HEK293 (cell line): ENCODE measurements around the gene RPS29.
A peak's percentile ranks its signal among the peaks of the same experiment; 100 is the strongest.

Experiments used
- CTCF ChIA-PET: fragments of 350-600 bp; formaldehyde crosslinking; extraction: SDS; loops from one replicate; lab custom pipeline; 2021; ENCODE audit warnings: antibody characterized with exemption; lab: Yijun Ruan, JAX
- POLR2A ChIA-PET: fragments of 300-600 bp; formaldehyde crosslinking; extraction: SDS; loops from one replicate; lab custom pipeline; 2020; ENCODE audit warnings: antibody characterized with exemption, inconsistent platforms; lab: Yijun Ruan, JAX
- H3K27ac ChIP-seq: fragments of 200-500 bp; sonication (Bioruptor generic); 2 replicates; pipeline ENCODE4 v1.5.1; 2014; ENCODE audit warnings: low read depth, low read length, control low read depth, inconsistent platforms; ENCODE audit errors: extremely low read depth
- H3K36me3 ChIP-seq, 2 experiments: fragments of 200-500 bp in 1 of 2; sonication (Bioruptor generic) in 1 of 2; 1 replicate in 1 of 2; 2 replicates in 1 of 2; pipeline ENCODE4 v1.5.1; 2014 to 2017; ENCODE audit warnings: inconsistent platforms in 2 of 2, low read length in 2 of 2; ENCODE audit not compliant: control insufficient read depth in 2 of 2, insufficient read depth in 1 of 2
- H3K4me1 ChIP-seq: fragments of 200-500 bp; sonication (Bioruptor generic); 2 replicates; pipeline ENCODE4 v1.5.1; 2014; ENCODE audit warnings: mild to moderate bottlenecking, low read length, inconsistent platforms; ENCODE audit not compliant: control insufficient read depth, insufficient read depth
- H3K4me3 ChIP-seq: 2 replicates; pipeline ENCODE4 v1.5.1; 2011; ENCODE audit warnings: low read depth, mild to moderate bottlenecking, control low read depth, low read length, moderate library complexity
- H3K9me3 ChIP-seq: fragments of 200-500 bp; sonication (Bioruptor generic); 2 replicates; pipeline ENCODE4 v1.5.1; 2014; ENCODE audit warnings: low read depth, low read length, inconsistent platforms; ENCODE audit not compliant: control insufficient read depth, insufficient read depth
- KLF8 ChIP-seq: fragments of 450-650 bp; formaldehyde crosslinking; IDR thresholded peaks from 2 replicates; pipeline ENCODE4 v1.5.1; 2016; ENCODE audit warnings: missing biosample characterization, missing genetic modification characterization
- PBX3 ChIP-seq: sonication (generic); formaldehyde crosslinking; IDR thresholded peaks from 2 replicates; pipeline ENCODE4 v1.8.1; 2022; ENCODE audit warnings: mild to moderate bottlenecking, moderate library complexity, missing genetic modification reagents
- PRDM10 ChIP-seq: fragments of 450-650 bp; formaldehyde crosslinking; IDR thresholded peaks from 2 replicates; pipeline ENCODE4 v1.5.1; 2016; ENCODE audit warnings: missing biosample characterization, missing genetic modification characterization
- REST ChIP-seq: fragments of 450-650 bp; formaldehyde crosslinking; IDR thresholded peaks from 2 replicates; pipeline ENCODE4 v1.5.1; 2016; ENCODE audit warnings: missing biosample characterization, missing genetic modification characterization
- ZNF140 ChIP-seq: fragments of 450-650 bp; formaldehyde crosslinking; IDR thresholded peaks from 2 replicates; pipeline ENCODE4 v1.5.1; 2016; ENCODE audit warnings: missing biosample characterization, missing genetic modification characterization
- ZNF146 ChIP-seq: fragments of 450-650 bp; formaldehyde crosslinking; IDR thresholded peaks from 2 replicates; pipeline ENCODE4 v1.5.1; 2016; ENCODE audit warnings: missing biosample characterization, missing genetic modification characterization
- ZNF223 ChIP-seq: fragments of 450-650 bp; formaldehyde crosslinking; IDR thresholded peaks from 2 replicates; pipeline ENCODE4 v1.5.1; 2016; ENCODE audit warnings: missing biosample characterization, missing genetic modification characterization
- ZNF513 ChIP-seq: fragments of 450-650 bp; IDR thresholded peaks from 2 replicates; pipeline ENCODE4 v1.5.1; 2018; ENCODE audit warnings: missing biosample characterization, missing genetic modification characterization
- ZNF560 ChIP-seq: fragments of 450-650 bp; formaldehyde crosslinking; IDR thresholded peaks from 2 replicates; pipeline ENCODE4 v1.5.1; 2017; ENCODE audit warnings: missing biosample characterization, missing genetic modification characterization, borderline replicate concordance
- ZNF561 ChIP-seq: fragments of 450-650 bp; IDR thresholded peaks from 2 replicates; pipeline ENCODE4 v1.5.1; 2018; ENCODE audit warnings: missing biosample characterization, missing genetic modification characterization, borderline replicate concordance

Gene RPS29

GRCh38 chr14:49566714-49567113 lies 19.5 kb downstream of the RPS29 start:
- H3K36me3 ChIP-seq = no peaks in the 10 kb centered on the region; a peak in 1 of 3 replicates
- no peak overlapping the region for H3K27ac ChIP-seq
- H3K4me3 ChIP-seq = no peak overlapping the region
- H3K4me1 ChIP-seq = no peaks in the 10 kb centered on the region
- ChIA-PET POLR2A (no interaction called here), CTCF (interaction anchor here (0.6 kb wide), 1 partner anchor 89 kb away, joined by 3 read pairs; no protein-coding TSS in a partner anchor)
- no peaks in the 10 kb centered on the region for H3K9me3 ChIP-seq
- TF ChIP-seq KLF8 (tag by site-specific recombination) (no peak), PRDM10 (tag by site-specific recombination) (peak; percentile 52; the same call in 1 of the 2 replicates)

- Histone ChIP-seq H3K9me3 (no peaks in the 10 kb centered on the region), H3K4me1 (no peaks in the 10 kb centered on the region), H3K36me3 (no peaks in the 10 kb centered on the region), H3K4me3 (no peak overlapping the region), H3K27ac (no peak overlapping the region)
- ChIA-PET POLR2A (no interaction called here), CTCF (no interaction called here)
- TF ChIP-seq ZNF513 (tag by site-specific recombination) (no peak), ZNF146 (peak; percentile 72), ZNF561 (tag by site-specific recombination) (no peak), PBX3 (CRISPR knock-in tag) (no peak), ZNF140 (tag by site-specific recombination) (no peak), REST (tag by site-specific recombination) (no peak), ZNF560 (tag by site-specific recombination) (no peak), ZNF223 (tag by site-specific recombination) (no peak)
These were observed 26.0 kb downstream of the RPS29 start for GRCh38 chr14:49559979-49560768.
